ENCODE measurements around the gene SERPINE3.

DNA sequence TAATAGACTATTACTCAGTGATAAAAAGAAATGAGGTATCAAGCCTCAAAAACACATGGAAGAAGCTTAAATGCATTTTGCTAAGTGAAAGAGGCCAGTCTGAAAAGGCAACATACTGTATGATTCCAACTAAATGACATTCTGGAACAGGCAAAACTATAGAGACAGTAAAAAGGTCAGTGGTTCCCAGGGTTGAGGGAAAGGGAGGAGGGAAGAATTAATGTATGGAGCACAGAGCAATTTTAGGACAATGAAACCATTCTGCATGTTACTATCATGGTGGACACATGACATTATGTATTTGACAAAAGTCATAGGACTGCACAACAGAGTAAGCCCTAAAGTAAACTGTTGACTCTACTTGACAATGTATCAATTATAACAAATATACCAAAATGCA, 5.7 kb upstream of the SERPINE3 start:
- TF ChIP-seq, protein P1, sequence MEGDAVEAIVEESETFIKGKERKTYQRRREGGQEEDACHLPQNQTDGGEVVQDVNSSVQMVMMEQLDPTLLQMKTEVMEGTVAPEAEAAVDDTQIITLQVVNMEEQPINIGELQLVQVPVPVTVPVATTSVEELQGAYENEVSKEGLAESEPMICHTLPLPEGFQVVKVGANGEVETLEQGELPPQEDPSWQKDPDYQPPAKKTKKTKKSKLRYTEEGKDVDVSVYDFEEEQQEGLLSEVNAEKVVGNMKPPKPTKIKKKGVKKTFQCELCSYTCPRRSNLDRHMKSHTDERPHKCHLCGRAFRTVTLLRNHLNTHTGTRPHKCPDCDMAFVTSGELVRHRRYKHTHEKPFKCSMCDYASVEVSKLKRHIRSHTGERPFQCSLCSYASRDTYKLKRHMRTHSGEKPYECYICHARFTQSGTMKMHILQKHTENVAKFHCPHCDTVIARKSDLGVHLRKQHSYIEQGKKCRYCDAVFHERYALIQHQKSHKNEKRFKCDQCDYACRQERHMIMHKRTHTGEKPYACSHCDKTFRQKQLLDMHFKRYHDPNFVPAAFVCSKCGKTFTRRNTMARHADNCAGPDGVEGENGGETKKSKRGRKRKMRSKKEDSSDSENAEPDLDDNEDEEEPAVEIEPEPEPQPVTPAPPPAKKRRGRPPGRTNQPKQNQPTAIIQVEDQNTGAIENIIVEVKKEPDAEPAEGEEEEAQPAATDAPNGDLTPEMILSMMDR (IDR thresholded peaks at IDR 0.05), result no peak
- no peak for TF ChIP-seq POLR2A (IDR thresholded peaks at IDR 0.05)

Data from esophagus squamous epithelium (tissue), 4 donors.